ENCODE results near the gene COL19A1.

- no peak for TF ChIP-seq CTCF (optimal IDR thresholded peaks at IDR 0.05 in 1 of 3, IDR thresholded peaks at IDR 0.05 in 1 of 3, conservative IDR thresholded peaks at IDR 0.05 in 1 of 3; ENCODE audit: extremely low read depth in 1 of 3, insufficient read depth in 2 of 3, low read length in 3 of 3)
- TF ChIP-seq EZH2 (IDR thresholded peaks at IDR 0.05; ENCODE audit: low read length): no peak
Measured at GRCh38 chr6:70150521-70150920, 284.2 kb downstream of the COL19A1 start.

Measured in keratinocyte (primary cell).